Activated gamma-delta T cell (primary cell): ENCODE measurements around the gene RETSAT.
"Not testable (repeated sequence)": the region's sequence is repeated elsewhere in the genome, so short reads cannot be mapped to it uniquely, and the experiment has no call there.

Experiments used
- DNase-seq: peaks from one replicate; lab custom pipeline; 2025; lab: John Stamatoyannopoulos, UW

The RETSAT gene

DNA sequence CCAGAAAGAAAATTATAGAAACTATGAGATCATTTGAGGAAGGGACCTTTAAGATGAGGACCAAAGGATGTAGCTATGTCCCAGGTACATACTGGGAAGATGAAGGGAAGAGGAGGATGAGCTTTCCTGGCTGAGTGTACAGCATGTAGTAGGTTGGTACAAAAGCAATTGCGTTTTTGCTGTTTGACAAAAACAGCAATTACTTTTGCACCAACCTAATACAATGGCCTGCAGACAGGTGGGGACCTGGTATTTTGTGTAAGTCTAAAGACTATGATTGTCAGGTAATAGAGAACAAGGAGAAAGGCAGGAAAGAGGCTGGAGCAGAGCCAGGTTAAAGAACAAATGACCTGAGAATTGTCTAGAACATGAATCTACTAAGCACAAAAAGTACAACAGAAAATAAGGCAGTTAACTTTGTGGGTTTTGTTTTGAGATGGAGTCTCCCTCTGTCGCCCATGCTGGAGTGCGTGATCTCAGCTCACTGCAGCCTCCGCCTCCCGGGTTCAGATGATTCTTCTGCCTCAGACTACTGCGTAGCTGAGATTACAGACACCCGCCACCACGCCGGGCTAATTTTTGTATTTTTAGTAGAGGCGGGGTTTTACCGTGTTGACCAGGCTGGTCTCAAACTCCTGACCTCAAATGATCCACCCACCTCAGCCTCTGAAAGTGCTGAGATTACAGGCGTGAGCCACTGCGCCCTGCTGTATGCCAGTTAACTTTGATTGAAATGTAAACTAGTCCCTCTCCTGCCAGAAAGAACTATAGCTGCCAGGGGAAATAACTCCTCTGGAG is 23.3 kb downstream of the RETSAT start:
- DNase-seq, result no peak

DNA sequence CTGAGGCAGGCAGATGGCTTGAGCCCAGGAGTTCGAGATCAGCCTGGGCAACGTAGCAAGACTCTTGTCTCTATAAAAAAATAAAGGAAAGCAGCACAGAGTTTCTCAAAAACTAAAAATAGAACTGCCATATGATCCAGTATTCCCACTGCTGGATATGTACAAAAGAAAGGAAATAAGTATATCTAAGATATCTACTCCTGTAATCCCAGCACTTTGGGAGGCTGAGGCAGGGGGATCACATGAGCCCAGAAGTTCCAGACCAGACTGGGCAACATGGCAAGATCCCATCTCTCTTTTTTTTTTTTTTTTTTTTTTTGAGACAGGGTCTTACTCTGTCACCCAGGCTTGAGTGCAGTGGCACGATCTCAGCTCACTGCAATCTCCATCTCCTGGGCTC is 24.6 kb downstream of the RETSAT start:
- not testable (repeated sequence) for DNase-seq

DNA sequence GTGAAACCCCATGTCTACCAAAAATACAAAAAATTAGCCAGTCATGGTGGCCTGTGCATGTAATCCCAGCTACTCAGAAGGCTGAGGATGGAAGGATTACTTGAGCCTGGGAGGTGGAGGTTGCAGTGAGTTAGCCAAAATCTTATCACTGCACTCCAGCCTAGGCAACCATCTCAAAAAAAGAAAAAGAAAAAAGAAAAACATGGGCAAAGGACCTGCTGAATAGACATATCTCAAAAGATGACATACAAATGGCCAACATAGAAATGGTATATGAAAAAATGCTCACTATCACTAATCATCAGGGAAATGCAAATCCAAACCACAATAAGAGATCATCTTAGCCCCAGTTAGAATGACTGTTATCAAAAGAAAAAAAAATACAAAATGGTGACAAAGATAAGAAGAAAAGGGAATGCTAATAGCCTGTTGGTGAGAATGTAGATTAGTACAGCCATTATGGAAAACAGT is 25.1 kb downstream of the RETSAT start:
- no peak for DNase-seq

DNA sequence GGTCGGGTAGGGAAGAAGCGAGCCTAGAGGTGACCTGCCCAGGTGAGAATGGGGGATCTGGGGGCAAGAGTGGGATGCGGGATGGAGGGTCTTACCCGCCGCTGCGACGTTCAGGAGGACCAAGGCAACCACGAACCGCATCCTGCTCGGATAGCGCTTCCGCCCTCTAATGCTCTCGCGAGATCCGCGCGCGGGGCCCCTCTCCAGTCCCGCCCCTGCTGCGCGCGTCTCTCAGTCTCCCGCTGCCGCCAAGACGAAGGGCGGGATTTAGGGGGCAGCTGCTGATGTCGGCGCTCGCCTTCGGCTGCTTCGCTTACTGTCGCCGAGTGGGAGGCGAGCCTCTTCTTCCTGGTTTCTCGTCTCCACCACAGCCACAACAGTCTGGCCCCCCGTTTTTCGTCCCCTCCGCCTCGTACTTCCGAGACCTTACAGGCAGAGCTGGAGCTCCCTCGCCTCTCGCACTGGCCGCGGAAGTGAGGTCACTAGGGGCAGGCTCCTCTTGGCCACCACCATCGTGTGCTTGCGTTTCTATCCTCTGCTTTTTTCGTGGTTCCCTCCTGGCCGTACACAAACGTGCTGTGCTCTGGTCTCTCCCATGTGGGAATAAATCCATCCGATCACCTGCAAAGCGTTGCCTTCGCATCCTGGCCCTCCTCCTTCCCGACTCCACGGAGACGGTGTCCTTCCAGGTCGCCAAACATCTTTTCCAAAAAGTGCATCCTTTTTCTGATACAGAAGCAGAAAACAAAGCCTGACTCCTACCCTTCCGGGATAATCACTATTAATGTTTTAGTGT is 26.3 kb downstream of the RETSAT start, which contains the start of gene TGOLN2:
TSS of gene TGOLN2 (minus strand) at position 168 of the 796 bp plus-strand sequence. CDS start at position 141, 27 bp downstream.
- peak; percentile 84 for DNase-seq

DNA sequence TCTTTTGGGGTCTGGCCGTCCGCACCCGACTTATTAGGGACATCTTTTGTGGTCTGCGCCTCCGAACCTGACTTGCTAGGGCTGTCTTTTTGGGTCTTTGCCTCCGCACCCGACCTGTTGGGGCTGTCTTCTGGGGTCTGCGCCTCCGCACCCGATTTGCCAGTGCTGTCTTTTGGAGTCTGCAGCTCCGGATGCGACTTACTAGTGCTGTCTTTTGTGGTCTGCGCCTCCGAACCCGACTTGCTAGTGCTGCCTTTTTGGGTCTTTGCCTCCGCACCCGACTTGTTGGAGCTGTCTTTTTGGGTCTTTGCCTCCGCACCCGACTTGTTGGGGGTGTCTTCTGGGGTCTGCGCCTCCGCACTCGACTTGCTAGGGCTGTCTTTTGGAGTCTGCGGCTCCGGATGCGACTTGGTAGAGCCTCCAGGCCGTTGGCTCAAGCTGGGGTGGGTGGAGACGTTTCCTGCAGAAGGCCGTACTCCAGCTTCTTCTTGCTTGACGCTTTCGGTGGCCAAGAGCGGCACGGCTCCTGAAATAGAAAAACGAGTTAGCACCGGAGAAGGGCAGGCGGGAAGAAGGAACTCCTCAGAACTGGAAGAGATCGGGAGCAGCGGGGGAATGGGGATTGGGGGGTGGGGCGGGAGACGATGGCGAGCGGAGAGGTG is 27.0 kb downstream of the RETSAT start:
- no peak for DNase-seq

GRCh38 chr2:85326406-85327159 is 27.7 kb downstream of the RETSAT start:
- DNase-seq, result no peak

DNA sequence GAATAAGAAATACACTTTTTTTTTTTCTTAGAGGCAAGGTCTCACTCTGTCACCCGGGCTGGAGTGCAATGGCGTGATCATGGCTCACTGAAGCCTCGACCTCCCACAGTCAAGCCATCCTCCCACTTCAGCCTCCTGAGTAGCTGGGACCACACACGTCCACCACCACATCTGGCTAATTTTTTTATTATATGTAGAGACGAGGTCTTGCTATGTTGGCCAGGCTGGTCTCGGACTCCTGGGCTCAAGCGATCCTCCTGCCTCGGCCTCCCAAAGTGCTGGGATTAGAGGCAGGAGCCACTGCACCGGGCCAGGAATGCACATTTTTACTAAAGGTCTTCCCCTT is 28.9 kb downstream of the RETSAT start:
- no peak for DNase-seq

GRCh38 chr2:85324639-85325465 is 29.5 kb downstream of the RETSAT start:
- no peak for DNase-seq

DNA sequence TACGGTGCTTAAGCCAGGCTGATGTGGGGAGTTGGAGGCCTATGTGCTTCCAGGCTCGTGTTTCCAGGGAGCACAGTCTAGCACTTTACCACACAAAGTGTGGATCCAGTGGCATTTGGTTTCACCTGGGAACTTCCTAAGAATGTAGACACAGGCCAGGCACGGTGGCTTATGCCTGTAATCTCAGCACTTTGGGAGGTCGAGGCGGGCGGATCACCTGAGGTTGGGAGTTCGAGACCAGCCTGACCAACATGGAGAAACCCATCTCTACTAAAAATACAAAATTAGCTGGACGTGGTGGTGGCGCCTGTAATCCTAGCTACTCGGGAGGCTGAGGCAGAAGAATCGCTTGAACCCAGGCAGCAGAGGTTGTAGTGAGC is 30.4 kb downstream of the RETSAT start:
- DNase-seq, result not testable (repeated sequence)

GRCh38 chr2:85323351-85323987 is 30.9 kb downstream of the RETSAT start:
- no peak for DNase-seq

- no peak for DNase-seq
Observed at GRCh38 chr2:85319796-85320195, 34.5 kb downstream of the RETSAT start.

DNA sequence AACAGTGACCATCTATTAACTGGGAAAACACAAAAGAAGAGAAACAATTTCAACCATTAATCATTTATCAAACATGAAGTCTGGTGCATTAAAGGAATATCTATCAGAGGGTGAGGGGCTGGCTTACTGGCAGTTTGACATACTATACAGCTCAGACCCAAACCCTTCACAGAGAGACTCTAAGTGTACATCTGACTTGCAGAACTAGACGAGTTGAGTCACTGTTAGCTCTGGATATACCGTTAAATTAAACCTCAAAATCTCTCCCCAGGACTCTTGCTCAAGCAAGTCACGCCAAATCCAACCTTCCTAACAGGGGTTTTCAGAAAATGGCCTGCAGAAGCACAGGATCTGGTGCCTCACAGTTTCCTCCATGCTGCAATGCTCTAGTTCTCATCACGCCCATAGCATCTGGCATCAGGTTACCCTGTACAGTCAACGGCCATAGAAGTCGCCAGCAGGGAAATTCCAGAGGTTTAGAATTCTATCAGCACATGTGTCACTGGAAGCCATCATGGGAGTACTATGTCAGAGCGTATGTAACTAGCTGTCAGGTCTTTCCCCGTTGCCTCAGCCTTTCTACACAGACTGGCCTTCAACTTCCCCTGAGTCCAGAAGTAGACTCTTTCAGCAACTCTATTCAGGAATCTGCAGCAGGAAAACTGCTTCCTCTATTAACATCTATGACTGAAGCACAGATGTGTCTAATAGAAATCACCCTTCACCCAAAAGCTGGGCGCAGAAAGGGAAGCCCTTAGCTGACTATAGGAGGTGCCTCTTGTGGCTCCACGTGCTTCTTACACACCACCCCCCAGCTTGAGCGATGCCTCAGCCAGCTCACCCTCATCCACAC is 35.9 kb downstream of the RETSAT start:
- no peak for DNase-seq

- DNase-seq, result not testable (repeated sequence)
Observed at GRCh38 chr2:85315921-85316320, 38.4 kb downstream of the RETSAT start.

GRCh38 chr2:85314884-85315242 is 39.5 kb downstream of the RETSAT start:
- DNase-seq, result no peak

DNA sequence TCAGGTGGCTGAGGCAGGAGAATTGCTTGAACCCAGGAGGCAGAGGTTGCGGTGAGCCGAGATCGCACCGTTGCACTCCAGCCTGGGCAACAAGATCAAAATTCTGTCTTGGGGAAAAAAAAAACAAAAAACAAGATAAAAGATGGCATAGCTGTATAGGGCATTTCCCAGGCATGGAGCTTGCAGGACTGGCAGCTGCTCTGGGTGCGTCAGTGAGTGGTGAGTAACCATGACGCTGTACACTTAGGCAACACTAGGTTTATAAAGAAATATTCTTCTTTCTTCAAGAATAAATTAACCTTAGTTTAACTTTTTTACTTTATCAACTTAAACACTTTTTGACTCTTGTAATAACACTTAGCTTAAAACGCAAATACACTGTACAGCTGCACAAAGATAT is 41.9 kb downstream of the RETSAT start:
- no peak for DNase-seq

DNA sequence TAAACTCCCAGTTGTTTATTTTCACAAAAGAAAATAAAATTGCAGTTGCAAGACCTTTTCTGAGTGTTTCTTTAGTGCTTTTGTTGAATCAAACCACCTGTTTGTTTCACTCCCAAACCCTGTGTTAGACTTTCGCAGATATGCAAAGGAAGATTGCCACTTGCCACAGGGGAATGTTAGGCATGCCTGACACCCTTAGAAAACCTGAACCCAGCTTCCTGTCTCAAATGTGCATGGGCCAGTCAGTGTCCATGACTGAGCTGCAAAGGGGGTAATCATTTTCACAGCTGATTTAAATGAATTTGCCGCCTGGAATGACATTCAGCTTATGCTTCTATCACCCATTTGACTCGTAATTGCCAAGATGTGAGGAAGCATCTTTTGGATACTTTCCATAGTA is 44.0 kb downstream of the RETSAT start:
- no peak for DNase-seq

DNA sequence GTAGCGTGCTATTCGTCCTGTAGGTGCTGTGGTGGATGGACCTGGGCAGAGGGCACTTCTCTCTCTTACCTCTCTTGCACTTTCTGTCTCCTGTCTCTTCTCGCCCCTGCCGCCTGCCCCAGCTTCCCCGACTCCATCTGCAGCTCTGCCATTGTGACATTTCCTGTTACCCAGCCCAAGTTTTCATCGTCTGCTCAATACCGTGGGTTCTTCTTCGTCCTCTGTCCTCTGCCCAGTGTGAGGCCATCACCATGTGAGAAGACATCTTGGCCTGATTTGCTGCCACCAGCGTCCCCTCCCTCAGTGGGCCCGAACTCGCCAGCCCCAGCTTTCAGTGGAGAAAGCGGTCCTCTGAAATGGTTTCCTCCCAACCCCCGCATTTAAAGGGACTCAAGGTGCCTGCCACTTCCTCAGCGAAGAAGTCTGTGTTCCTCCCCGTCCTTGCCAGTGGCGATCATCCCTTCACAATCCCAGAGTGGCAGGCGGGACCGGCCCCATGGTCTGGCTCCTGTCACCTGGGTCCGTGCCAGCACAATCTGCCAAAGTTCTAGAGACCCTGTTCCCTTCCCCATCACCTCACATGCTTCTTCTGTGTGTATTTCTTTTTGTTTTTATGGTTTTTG is 44.5 kb downstream of the RETSAT start:
- no peak for DNase-seq

GRCh38 chr2:85308896-85309555 is 45.3 kb downstream of the RETSAT start:
- DNase-seq, result no peak

DNA sequence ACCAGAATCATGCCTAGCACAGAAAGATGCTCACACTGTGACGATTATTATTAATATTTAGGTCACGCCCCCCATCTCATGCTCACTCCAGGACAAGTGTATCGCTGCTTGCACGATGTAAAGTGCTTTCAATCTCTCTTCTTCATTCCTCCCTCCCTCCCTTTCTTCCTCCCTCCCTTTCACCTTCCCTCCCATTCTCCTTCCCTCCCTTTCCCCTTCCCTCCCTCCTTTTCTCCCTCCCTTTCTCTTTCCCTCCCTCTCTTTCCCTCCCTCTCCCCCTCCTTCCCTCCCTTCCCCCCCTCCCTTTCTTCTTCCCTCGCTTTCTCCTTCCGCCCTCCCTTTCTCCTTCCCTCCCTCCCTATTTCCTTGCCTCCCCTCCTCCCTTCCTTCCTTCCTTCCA is 46.1 kb downstream of the RETSAT start:
- no peak for DNase-seq
